GM18907 (cell line): ENCODE measurements around the gene FGF12.

ENCODE experiments used
- ATAC-seq: cut with Tn5 transposase; IDR thresholded peaks from one replicate; pipeline ENCODE4 v1.9.1; 2021; ENCODE audit warnings: mild to moderate bottlenecking, moderate library complexity; ENCODE audit not compliant: unreplicated experiment

The FGF12 gene

DNA sequence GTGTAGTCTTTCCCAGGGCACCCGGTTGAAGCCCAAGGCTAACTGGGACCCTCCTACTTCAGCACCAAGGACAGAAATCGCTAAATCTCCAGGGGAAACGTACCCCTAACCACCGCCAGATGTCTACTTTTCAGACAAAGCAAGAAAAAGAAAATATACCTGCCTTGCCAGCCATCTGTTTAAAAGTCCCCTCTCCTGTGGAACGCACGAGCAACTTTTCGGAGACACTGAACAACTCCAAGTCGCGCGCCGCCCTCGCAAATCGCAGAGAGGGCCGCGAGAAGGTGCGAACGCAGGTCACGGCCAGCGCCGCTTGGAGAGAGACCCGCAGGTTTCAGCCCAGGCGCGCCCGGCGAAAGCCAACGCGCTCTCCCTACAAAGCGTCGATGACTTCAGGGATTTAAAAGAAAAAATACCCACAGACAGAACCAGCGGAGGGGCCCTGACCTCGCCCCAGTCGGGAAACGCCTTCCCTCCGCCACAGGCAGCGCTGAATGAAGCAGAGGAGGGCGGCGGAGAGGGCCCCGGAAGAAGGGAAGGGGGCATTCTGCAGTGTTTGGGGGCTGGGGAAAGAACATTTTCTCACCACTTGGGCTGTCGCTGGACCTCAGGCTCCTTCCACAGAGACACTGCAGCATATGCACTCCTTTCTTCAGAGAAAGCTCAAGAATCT lies 213.1 kb downstream of the FGF12 start:
- no peak for ATAC-seq

DNA sequence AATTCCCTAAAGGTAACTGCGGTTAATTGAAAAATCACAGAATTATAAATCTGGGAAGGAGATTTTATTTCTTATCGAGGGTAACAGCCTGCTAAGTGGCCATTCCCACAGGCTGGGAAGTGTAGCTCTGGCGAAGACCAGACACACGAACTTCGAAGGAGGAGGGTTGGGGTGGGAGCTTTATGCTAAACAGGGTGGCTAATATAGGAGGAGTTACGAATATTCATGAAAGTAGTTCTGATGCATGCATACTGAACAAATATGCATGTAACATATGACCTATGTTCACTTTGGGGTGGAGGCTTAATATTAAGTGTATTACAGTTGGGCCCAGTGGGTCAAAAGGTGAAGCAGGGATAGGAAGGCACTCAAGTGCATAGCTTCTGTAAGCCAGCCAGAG lies 221.6 kb downstream of the FGF12 start:
- ATAC-seq, result no peak

- no peak for ATAC-seq
Measured at GRCh38 chr3:192501401-192501800, 225.9 kb downstream of the FGF12 start.

GRCh38 chr3:192496905-192497587 lies 230.3 kb downstream of the FGF12 start:
- no peak for ATAC-seq

DNA sequence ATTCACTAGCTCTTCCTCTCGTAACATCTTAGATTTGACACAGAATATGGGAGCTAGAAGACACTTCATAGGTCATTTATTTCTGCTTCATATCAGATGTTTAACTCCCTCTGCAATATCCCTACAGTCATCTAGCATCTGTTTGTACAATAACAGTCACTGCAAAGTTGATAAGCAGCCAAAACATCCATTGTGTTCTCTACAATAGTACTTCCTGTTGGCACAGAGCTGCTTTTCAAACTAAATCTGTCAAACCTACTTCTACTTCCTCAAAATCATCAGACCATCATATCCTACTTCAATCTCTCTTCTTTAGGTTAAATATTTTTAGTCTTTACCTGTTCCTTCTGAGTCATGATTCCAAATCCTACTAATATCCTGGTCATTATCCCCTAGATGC lies 233.2 kb downstream of the FGF12 start:
- peak; percentile 86 for ATAC-seq

- no peak for ATAC-seq
Measured at GRCh38 chr3:192490720-192491119, 236.6 kb downstream of the FGF12 start.

- ATAC-seq, result no peak
Measured at GRCh38 chr3:192489579-192489978, 237.8 kb downstream of the FGF12 start.

GRCh38 chr3:192487033-192487432 lies 240.3 kb downstream of the FGF12 start:
- no peak for ATAC-seq

GRCh38 chr3:192482809-192483208 lies 244.5 kb downstream of the FGF12 start:
- ATAC-seq, result no peak

DNA sequence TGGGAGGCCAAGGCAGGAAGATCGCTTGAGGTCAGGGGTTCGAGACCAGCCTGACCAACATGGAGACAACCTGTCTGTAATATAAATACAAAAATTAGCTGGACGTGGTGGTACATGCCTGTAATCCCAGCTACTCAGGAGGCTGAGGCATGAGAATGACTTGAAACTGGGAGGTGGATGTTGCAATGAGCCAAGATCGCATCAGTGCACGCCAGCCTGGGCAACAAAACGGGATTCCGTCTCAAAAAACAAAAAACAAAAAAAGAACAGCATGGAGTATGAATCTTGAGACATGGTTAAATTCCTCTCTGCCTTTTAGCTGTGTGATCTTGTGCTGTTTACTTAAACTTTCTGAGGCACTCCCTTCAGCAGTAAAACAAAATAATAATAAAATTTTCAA lies 244.9 kb downstream of the FGF12 start:
- no peak for ATAC-seq

DNA sequence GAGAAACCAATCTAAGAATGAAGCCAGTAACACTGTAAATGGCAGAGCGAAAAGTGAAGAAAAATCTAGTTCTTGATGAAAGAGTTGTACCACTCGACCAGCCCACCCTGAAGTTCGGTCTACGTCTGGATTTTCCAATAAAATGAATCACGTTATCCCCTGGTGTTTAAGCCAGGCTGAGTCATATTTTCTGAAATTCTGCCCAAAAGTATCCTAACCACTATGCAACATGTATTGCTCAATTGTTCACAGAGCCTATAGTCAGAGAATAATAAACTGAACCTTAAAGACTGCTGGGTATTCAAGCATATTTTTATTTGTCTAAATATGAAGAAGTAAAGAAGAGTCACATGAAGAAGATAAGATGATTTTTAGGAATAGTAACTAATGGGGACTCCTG lies 245.7 kb downstream of the FGF12 start:
- ATAC-seq, result no peak

DNA sequence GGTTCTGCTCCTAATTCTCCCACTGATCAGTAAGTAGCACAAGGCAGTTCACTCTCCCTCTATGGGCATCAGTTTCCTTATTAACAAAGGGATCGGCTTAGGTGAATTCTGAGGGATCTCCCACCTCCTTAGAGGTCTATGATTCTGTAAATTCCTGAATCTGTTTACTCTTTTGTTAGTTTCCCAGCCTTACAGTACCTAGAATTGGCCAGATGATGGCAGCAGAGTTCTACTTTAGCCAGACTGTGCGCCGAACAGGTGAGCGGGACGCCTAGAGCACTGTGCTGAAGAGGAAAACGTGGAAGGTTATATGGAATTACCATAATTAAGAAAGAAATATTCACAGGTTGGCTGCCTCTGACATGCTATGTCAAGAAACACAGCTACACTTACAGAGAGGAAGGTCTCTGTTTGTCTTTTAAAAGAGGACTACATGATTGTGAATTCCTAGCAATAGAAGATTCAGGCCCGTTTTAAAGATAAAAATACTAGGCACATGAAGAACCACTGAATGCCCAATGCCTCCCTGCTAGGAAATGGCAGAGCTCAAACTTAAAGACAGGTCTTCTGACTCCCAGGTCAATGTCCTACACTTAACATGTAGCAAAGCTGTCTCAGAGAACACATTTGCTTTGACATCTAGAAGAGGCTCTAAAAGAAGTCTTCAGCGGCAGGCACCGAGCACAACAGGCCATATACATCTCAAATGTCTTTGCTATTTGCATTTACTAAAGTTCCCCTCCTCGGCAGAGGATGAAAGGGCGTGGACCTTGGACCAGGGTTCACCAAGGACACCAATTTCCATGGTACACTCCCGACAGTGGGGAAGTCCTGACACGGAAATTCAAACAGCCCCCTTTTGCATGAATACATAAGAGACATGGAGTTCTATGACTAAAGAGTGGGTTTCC lies 259.9 kb downstream of the FGF12 start:
- peak; percentile 96 for ATAC-seq

- no peak for ATAC-seq
Measured at GRCh38 chr3:192449036-192449435, 278.3 kb downstream of the FGF12 start.

- ATAC-seq, result no peak
Measured at GRCh38 chr3:192445770-192446644, 281.3 kb downstream of the FGF12 start.

- no peak for ATAC-seq
Measured at GRCh38 chr3:192444791-192445106, 282.6 kb downstream of the FGF12 start.

DNA sequence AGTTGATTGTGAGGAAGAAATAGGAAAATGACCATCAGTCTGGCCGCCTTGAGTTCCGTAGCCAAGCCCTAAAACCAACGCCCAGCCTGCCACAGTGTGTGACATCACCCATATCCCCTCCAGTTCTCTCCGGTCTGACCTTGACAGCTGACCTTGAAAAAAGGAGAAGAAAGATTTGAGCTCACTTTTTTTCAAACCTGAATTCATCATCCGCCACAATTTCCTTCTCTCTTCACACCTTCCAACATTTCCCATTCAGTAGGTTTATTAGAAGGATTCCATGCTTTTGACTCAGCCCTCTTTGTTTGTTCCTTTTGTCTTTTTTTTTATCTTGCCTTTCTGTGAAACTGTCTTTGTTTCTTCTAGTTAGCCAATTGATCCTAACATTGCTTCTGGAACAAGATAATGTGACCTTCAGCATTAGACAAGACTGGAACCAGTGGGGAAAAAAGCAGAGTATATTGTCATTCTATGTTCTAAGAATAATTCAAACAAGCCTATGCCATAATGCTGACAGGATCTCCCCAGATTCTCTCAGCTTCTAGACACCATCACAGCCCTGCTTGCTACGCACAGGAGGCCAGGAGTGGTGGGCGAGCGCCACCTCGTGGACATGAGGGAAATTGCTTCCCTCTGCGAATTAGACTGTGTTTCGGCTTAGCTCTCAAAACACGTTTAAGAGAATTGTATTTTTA lies 283.1 kb downstream of the FGF12 start:
- ATAC-seq, result peak; percentile 92

GRCh38 chr3:192435241-192435640 lies 292.1 kb downstream of the FGF12 start:
- ATAC-seq, result no peak

- ATAC-seq, result peak; percentile 16
Measured at GRCh38 chr3:192434186-192434585, 293.2 kb downstream of the FGF12 start.

DNA sequence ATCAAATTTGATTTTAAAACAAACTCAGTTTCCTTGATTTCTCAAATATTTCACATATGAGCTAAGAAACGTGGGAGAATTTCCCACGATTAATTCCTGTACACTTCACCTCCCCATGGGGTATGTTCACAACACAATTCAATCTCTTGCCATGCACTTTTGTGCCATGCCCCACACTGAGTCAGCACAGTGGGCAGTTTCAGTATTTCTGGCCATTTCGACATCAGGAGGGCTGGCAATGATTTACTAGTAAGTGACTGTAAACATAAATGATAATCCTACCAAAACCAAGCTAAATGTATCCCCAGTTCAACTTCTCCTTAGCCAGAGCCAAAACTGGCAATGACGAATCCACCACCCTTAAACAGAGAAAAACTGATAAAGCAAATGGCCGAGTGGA lies 293.6 kb downstream of the FGF12 start:
- peak; percentile 86 for ATAC-seq

GRCh38 chr3:192422997-192423342 lies 304.4 kb downstream of the FGF12 start:
- no peak for ATAC-seq
